Endodermal cell (in vitro differentiated cells): ENCODE measurements around the gene LAMB1. TPM values are rescaled to one million over a fixed set of nuclear protein-coding genes. Genes with fewer than 3 reads are reported as not detected.

ENCODE experiments used
- DNase-seq: peaks from one replicate; pipeline ENCODE4 v3.0.0-alpha.2; 2017
- H3K27ac ChIP-seq: 2 replicates; pipeline ENCODE4 v1.5.1; 2013; ENCODE audit warnings: mild to moderate bottlenecking, low read depth, low read length, moderate library complexity
- H3K27me3 ChIP-seq: 2 replicates; pipeline ENCODE4 v1.6.1; 2013; ENCODE audit warnings: mild to moderate bottlenecking, low read length, moderate library complexity; ENCODE audit not compliant: insufficient read depth, control insufficient read depth, poor library complexity, severe bottlenecking
- H3K36me3 ChIP-seq: 2 replicates; pipeline ENCODE4 v1.7.0; 2013; ENCODE audit warnings: mild to moderate bottlenecking, low read length, moderate library complexity; ENCODE audit not compliant: control insufficient read depth, insufficient read depth
- H3K4me1 ChIP-seq: one replicate; pipeline ENCODE4 v1.7.0; 2013; ENCODE audit warnings: low read length; ENCODE audit not compliant: control insufficient read depth, insufficient read depth
- H3K4me3 ChIP-seq: 2 replicates; pipeline ENCODE4 v1.5.1; 2013; ENCODE audit warnings: mild to moderate bottlenecking, low read length, moderate library complexity
- H3K9ac ChIP-seq: 2 replicates; pipeline ENCODE4 v1.6.1; 2013; ENCODE audit warnings: mild to moderate bottlenecking, low read length, moderate library complexity; ENCODE audit not compliant: poor library complexity, severe bottlenecking; ENCODE audit errors: extremely low read depth
- H3K9me3 ChIP-seq: 2 replicates; pipeline ENCODE4 v1.6.1; 2013; ENCODE audit warnings: mild to moderate bottlenecking, low read length, moderate library complexity; ENCODE audit not compliant: control insufficient read depth
- H3K27ac Mint-ChIP-seq: 2 replicates; pipeline ENCODE4 v1.8.0; 2020; ENCODE audit warnings: mixed read lengths
- H3K27me3 Mint-ChIP-seq: 2 replicates; pipeline ENCODE4 v1.8.0; 2021; ENCODE audit warnings: mild to moderate bottlenecking, mixed read lengths; ENCODE audit not compliant: insufficient read depth
- H3K36me3 Mint-ChIP-seq: 2 replicates; pipeline ENCODE4 v1.8.0; 2020; ENCODE audit warnings: low read depth, mixed read lengths
- H3K4me1 Mint-ChIP-seq: 2 replicates; pipeline ENCODE4 v1.8.0; 2020; ENCODE audit warnings: mixed read lengths
- H3K4me3 Mint-ChIP-seq: 2 replicates; pipeline ENCODE4 v1.8.0; 2020; ENCODE audit warnings: mild to moderate bottlenecking, moderate library complexity, mixed read lengths
- H3K9me3 Mint-ChIP-seq: 2 replicates; pipeline ENCODE4 v1.8.0; 2020; ENCODE audit warnings: mild to moderate bottlenecking, mixed read lengths
- WGBS, 2 experiments: methylation state at CpG; one replicate each; pipeline versions ENCODE4 v1.1.5 to v1.1.7; 2013; ENCODE audit warnings: missing lambda C conversion rate in 2 of 2, mixed read lengths in 1 of 2; ENCODE audit not compliant: insufficient coverage in 1 of 2, insufficient read length in 1 of 2; 5-methylcytosine and 5-hydroxymethylcytosine counted together
- total RNA-seq, 2 donors: library from RNA; stranded (reverse); fragmentation: NEBNext Ultra II Directional in 1 of 2; extraction: Animal tissue kit (Norgen Biotek cat#: 25700) in 1 of 2; gene quantifications; 2 replicates in 1 of 2; 3 replicates in 1 of 2; pipeline ENCODE4 v1.2.1, GENCODE V29; 2021
- TF ChIP-seq, protein P1 (sequence below): fragments of 200-600 bp; sonication (generic); conservative IDR thresholded peaks from 2 replicates; pipeline ENCODE4 v1.5.0; 2021; ENCODE audit warnings: antibody characterized with exemption, mild to moderate bottlenecking

The LAMB1 gene
- total RNA-seq, 2 donors from 2014 or later, result 192 to 209 TPM

DNA sequence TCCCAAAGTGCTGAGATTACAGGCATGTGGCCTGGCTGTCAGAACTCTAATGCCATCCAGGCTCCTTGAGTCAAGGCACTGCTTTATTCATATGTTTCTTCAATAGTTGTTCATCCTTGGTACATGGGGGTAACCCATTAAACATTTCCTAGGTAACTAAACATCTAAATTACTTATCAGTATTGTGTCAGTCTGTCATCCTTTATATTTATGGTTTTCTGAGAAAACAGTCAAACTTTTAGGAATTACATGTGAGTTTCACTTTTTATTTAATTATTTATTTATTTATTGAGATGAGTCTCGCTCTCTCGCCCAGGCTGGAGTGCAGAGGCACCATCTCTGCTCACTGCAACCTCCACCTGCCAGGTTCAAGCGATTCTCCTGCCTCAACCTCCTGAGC is 45.5 kb upstream of the LAMB1 start:
- TF ChIP-seq, protein P1, sequence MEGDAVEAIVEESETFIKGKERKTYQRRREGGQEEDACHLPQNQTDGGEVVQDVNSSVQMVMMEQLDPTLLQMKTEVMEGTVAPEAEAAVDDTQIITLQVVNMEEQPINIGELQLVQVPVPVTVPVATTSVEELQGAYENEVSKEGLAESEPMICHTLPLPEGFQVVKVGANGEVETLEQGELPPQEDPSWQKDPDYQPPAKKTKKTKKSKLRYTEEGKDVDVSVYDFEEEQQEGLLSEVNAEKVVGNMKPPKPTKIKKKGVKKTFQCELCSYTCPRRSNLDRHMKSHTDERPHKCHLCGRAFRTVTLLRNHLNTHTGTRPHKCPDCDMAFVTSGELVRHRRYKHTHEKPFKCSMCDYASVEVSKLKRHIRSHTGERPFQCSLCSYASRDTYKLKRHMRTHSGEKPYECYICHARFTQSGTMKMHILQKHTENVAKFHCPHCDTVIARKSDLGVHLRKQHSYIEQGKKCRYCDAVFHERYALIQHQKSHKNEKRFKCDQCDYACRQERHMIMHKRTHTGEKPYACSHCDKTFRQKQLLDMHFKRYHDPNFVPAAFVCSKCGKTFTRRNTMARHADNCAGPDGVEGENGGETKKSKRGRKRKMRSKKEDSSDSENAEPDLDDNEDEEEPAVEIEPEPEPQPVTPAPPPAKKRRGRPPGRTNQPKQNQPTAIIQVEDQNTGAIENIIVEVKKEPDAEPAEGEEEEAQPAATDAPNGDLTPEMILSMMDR, result no peak
- Histone ChIP-seq H3K27me3 (no peaks in the 10 kb centered on the region), H3K27ac (no peak overlapping the region), H3K9me3 (no peaks in the 10 kb centered on the region), H3K4me1 (no peaks in the 10 kb centered on the region), H3K9ac (no peak overlapping the region), H3K4me3 (no peak overlapping the region), H3K36me3 (no peaks in the 10 kb centered on the region)
- no peaks in the 10 kb centered on the region for H3K27me3 Mint-ChIP-seq
- 86 to 98% methylated on average over 3 of the region's 3 CpGs for WGBS, 2 experiments
- no peak overlapping the region for H3K4me3 Mint-ChIP-seq
- no peak overlapping the region for H3K27ac Mint-ChIP-seq
- H3K9me3 Mint-ChIP-seq, result no peaks in the 10 kb centered on the region
- DNase-seq, result no peak
- peaks cover 2% of the 10 kb centered on the region for H3K4me1 Mint-ChIP-seq
- H3K36me3 Mint-ChIP-seq, result no peaks in the 10 kb centered on the region

DNA sequence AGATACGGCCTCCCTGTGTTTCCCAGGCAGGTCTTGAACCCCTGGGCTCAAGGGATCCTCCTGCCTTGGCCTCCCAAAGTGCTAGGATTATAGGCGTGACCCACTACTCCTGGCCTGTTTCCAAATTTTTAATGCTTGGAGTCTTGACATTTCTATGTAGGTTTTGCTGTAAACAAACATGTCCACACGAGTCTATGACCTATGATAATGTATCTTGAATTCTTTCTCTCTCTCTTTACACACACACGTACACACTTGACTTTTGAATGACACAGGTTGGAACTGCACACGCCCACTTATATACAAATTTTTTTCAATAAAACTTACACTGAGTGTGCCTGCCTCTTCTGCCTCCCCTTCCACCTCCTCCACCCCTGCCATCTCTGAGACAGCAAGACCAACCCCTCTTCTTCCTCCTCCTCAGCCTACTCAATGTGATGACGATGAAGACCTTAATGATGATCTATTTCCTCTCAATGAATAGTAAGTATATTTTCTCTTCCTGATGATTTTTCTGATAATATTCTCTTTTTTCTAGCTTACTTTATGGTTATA is 44.1 kb upstream of the LAMB1 start:
- 90 to 92% methylated on average over 3 to 5 of the region's 6 CpGs for WGBS, 2 experiments
- no peak overlapping the region for H3K4me3 Mint-ChIP-seq

DNA sequence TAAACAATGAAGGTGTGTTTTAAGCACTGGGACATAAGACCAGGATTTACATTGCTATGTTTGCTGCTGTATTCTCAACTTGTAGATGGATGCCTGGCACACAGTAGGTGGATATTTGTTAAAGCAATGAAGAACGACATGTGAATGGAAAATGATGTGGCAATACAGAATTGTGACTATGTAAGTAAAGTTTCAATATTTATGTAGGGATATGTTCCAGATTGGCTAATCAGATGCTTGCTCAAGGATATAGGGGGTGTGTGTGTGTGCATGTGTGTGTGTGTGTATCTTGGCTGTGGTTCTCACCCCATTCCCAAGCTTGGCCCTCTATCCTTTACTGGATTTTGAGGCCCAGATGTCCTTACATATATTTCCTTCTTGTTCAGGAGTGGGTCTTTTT is 42.7 kb upstream of the LAMB1 start:
- no peak for DNase-seq
- TF ChIP-seq, protein P1, result no peak
- Mint-ChIP-seq H3K9me3 (no peaks in the 10 kb centered on the region), H3K4me3 (no peak overlapping the region), H3K4me1 (peaks cover 2% of the 10 kb centered on the region), H3K27me3 (no peaks in the 10 kb centered on the region), H3K36me3 (no peaks in the 10 kb centered on the region), H3K27ac (no peak overlapping the region)
- Histone ChIP-seq H3K4me3 (no peak overlapping the region), H3K9ac (no peak overlapping the region), H3K9me3 (no peaks in the 10 kb centered on the region), H3K27me3 (no peaks in the 10 kb centered on the region), H3K27ac (no peak overlapping the region), H3K36me3 (no peaks in the 10 kb centered on the region), H3K4me1 (no peaks in the 10 kb centered on the region)
- WGBS, 2 experiments, result 83 to 92% methylated on average over 1 of the region's 1 CpG

More for the DNA sequence above, 44.1 kb upstream of the LAMB1 start:
- no peaks in the 10 kb centered on the region for H3K36me3 ChIP-seq
- Mint-ChIP-seq H3K27ac (no peak overlapping the region), H3K27me3 (no peaks in the 10 kb centered on the region), H3K4me1 (peaks cover 2% of the 10 kb centered on the region), H3K36me3 (no peaks in the 10 kb centered on the region), H3K9me3 (no peaks in the 10 kb centered on the region)
- H3K4me1 ChIP-seq, result no peaks in the 10 kb centered on the region
- no peak overlapping the region for H3K27ac ChIP-seq
- H3K9me3 ChIP-seq, result no peaks in the 10 kb centered on the region
- no peak overlapping the region for H3K4me3 ChIP-seq
- no peak for DNase-seq
- TF ChIP-seq, protein P1, result no peak
- H3K27me3 ChIP-seq, result no peaks in the 10 kb centered on the region
- no peak overlapping the region for H3K9ac ChIP-seq
